HEK293 (cell line): ENCODE data around the gene KLC3.
A peak's percentile ranks its signal among the peaks of the same experiment; 100 is the strongest.

Experiments used
- PRDM4 ChIP-seq: fragments of 450-650 bp; formaldehyde crosslinking; IDR thresholded peaks from 2 replicates; pipeline ENCODE4 v1.5.1; 2017; ENCODE audit warnings: missing biosample characterization, missing genetic modification characterization
- RBAK ChIP-seq: fragments of 450-650 bp; formaldehyde crosslinking; IDR thresholded peaks from 2 replicates; pipeline ENCODE4 v1.5.1; 2016; ENCODE audit warnings: missing biosample characterization, missing genetic modification characterization
- SCRT1 ChIP-seq: fragments of 450-650 bp; formaldehyde crosslinking; IDR thresholded peaks from 2 replicates; pipeline ENCODE4 v1.5.1; 2016; ENCODE audit warnings: missing biosample characterization, missing genetic modification characterization, borderline replicate concordance
- SP2 ChIP-seq: fragments of 450-650 bp; formaldehyde crosslinking; IDR thresholded peaks from 2 replicates; pipeline ENCODE4 v1.5.1; 2016; ENCODE audit warnings: missing biosample characterization, missing genetic modification characterization
- ZBTB48 ChIP-seq: fragments of 450-650 bp; formaldehyde crosslinking; IDR thresholded peaks from 2 replicates; pipeline ENCODE4 v1.5.1; 2016; ENCODE audit warnings: missing biosample characterization, missing genetic modification characterization
- ZBTB7A ChIP-seq: fragments of 450-650 bp; formaldehyde crosslinking; IDR thresholded peaks from 2 replicates; pipeline ENCODE4 v1.5.1; 2016; ENCODE audit warnings: low read depth, missing biosample characterization, missing genetic modification characterization
- ZNF114 ChIP-seq: fragments of 450-650 bp; formaldehyde crosslinking; IDR thresholded peaks from 2 replicates; pipeline ENCODE4 v1.5.0; 2017; ENCODE audit warnings: missing biosample characterization, missing genetic modification characterization
- ZNF132 ChIP-seq: fragments of 450-650 bp; formaldehyde crosslinking; IDR thresholded peaks from 2 replicates; pipeline ENCODE4 v1.5.1; 2017; ENCODE audit warnings: missing biosample characterization, missing genetic modification characterization, borderline replicate concordance
- ZNF148 ChIP-seq: fragments of 450-650 bp; formaldehyde crosslinking; IDR thresholded peaks from 2 replicates; pipeline ENCODE4 v1.5.0; 2017; ENCODE audit warnings: missing biosample characterization, missing genetic modification characterization, borderline replicate concordance
- ZNF175 ChIP-seq: fragments of 450-650 bp; formaldehyde crosslinking; IDR thresholded peaks from 2 replicates; pipeline ENCODE4 v1.5.1; 2016; ENCODE audit warnings: missing biosample characterization, missing genetic modification characterization
- ZNF266 ChIP-seq: fragments of 450-650 bp; formaldehyde crosslinking; IDR thresholded peaks from 2 replicates; pipeline ENCODE4 v1.5.1; 2016; ENCODE audit warnings: missing biosample characterization, missing genetic modification characterization, low read depth
- ZNF341 ChIP-seq: fragments of 450-650 bp; formaldehyde crosslinking; IDR thresholded peaks from 2 replicates; pipeline ENCODE4; 2016; ENCODE audit warnings: low read depth, missing biosample characterization, missing genetic modification characterization
- ZNF350 ChIP-seq: fragments of 450-650 bp; formaldehyde crosslinking; IDR thresholded peaks from 2 replicates; pipeline ENCODE4 v1.5.0; 2017; ENCODE audit warnings: missing biosample characterization, mild to moderate bottlenecking, missing genetic modification characterization
- ZNF37A ChIP-seq: fragments of 450-650 bp; IDR thresholded peaks from 2 replicates; pipeline ENCODE4 v1.5.1; 2018; ENCODE audit warnings: missing biosample characterization, missing genetic modification characterization
- ZNF449 ChIP-seq: fragments of 450-650 bp; formaldehyde crosslinking; IDR thresholded peaks from 2 replicates; pipeline ENCODE4 v1.5.1; 2017; ENCODE audit warnings: missing biosample characterization, mild to moderate bottlenecking, missing genetic modification characterization, moderate library complexity
- ZNF514 ChIP-seq: fragments of 450-650 bp; formaldehyde crosslinking; IDR thresholded peaks from 2 replicates; pipeline ENCODE4 v1.5.1; 2016; ENCODE audit warnings: missing biosample characterization, missing genetic modification characterization
- ZNF518A ChIP-seq: fragments of 450-650 bp; formaldehyde crosslinking; conservative IDR thresholded peaks from 2 replicates; pipeline ENCODE4 v1.5.1; 2016; ENCODE audit warnings: low read depth, missing biosample characterization, missing genetic modification characterization
- ZNF585B ChIP-seq: fragments of 450-650 bp; formaldehyde crosslinking; IDR thresholded peaks from 2 replicates; pipeline ENCODE4 v1.5.1; 2016; ENCODE audit warnings: missing biosample characterization, missing genetic modification characterization
- ZNF624 ChIP-seq: fragments of 450-650 bp; formaldehyde crosslinking; IDR thresholded peaks from 2 replicates; pipeline ENCODE4 v1.5.1; 2017; ENCODE audit warnings: missing biosample characterization, missing genetic modification characterization
- ZNF843 ChIP-seq: fragments of 450-650 bp; formaldehyde crosslinking; IDR thresholded peaks from 2 replicates; pipeline ENCODE4 v1.5.1; 2016; ENCODE audit warnings: missing biosample characterization, missing genetic modification characterization
- ZSCAN23 ChIP-seq: fragments of 450-650 bp; formaldehyde crosslinking; IDR thresholded peaks from 2 replicates; pipeline ENCODE4 v1.5.1; 2016; ENCODE audit warnings: missing biosample characterization, missing genetic modification characterization
- TF ChIP-seq, protein P1 (sequence below): fragments of 450-650 bp; formaldehyde crosslinking; IDR thresholded peaks from 2 replicates; pipeline ENCODE4 v1.5.1; 2016; ENCODE audit warnings: missing biosample characterization, missing genetic modification characterization
- TF ChIP-seq, protein P2 (sequence below): fragments of 450-650 bp; formaldehyde crosslinking; IDR thresholded peaks from 2 replicates; pipeline ENCODE4 v1.5.1; 2016; ENCODE audit warnings: missing biosample characterization, missing genetic modification characterization

Gene KLC3

DNA sequence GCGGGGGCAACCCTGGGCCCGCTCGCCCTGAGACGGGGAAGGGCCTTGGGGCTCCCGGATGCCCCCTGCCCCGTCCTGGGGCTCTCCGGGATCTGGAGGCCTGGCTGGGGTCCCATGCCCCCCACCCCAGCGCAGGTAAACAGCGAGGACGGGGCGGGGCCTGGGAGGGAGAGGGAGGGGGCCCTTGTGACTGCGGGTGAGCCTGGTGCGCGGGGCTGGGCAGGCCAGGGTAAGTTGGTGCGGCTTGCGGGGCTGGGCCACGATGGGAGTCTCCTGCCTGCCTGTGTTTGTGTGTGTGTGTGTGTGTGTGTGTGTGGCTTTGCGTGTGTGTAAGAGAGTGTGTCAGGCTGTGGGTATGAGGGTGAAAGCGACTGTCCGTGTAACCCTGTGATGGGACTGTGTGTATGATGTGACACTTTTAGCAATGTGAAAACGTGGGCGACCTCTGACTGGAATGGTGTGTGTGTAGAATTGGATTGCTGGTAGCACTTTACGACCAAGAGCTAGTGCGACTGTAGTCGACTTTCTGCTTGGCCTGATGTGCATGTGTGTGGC lies 426 bp downstream of the KLC3 start (continued):
- TF ChIP-seq, protein P1, sequence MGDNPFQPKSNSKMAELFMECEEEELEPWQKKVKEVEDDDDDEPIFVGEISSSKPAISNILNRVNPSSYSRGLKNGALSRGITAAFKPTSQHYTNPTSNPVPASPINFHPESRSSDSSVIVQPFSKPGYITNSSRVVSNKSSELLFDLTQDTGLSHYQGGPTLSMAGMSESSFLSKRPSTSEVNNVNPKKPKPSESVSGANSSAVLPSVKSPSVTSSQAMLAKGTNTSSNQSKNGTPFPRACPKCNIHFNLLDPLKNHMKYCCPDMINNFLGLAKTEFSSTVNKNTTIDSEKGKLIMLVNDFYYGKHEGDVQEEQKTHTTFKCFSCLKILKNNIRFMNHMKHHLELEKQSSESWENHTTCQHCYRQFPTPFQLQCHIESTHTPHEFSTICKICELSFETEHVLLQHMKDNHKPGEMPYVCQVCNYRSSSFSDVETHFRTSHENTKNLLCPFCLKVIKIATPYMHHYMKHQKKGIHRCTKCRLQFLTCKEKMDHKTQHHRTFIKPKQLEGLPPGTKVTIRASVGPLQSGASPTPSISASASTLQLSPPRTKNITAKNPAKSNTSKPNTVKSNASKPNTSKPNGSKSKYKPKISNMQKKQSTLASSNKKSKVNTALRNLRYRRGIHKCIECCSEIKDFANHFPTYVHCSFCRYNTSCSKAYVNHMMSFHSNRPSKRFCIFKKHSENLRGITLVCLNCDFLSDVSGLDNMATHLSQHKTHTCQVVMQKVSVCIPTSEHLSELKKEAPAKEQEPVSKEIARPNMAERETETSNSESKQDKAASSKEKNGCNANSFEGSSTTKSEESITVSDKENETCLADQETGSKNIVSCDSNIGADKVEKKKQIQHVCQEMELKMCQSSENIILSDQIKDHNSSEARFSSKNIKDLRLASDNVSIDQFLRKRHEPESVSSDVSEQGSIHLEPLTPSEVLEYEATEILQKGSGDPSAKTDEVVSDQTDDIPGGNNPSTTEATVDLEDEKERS: no peak; the same call in 1 of the 2 replicates
- no peak for TF ChIP-seq ZNF175
- TF ChIP-seq ZNF449 (tag by site-specific recombination): peak; percentile 95
- no peak for TF ChIP-seq ZNF514 (tag by site-specific recombination)
- peak; percentile 48; the same call in 1 of the 2 replicates for TF ChIP-seq ZBTB48
- TF ChIP-seq ZNF114 (tag by site-specific recombination): no peak
- TF ChIP-seq ZNF266 (tag by site-specific recombination): 0 out of 2 replicates have a peak, but pooled peaks have one; percentile 30
- no peak for TF ChIP-seq ZNF350 (tag by site-specific recombination)
- TF ChIP-seq SCRT1 (tag by site-specific recombination): no peak
- TF ChIP-seq ZNF148 (tag by site-specific recombination): no peak
- TF ChIP-seq ZSCAN23 (tag by site-specific recombination): no peak
- no peak for TF ChIP-seq PRDM4
- TF ChIP-seq, protein P2, sequence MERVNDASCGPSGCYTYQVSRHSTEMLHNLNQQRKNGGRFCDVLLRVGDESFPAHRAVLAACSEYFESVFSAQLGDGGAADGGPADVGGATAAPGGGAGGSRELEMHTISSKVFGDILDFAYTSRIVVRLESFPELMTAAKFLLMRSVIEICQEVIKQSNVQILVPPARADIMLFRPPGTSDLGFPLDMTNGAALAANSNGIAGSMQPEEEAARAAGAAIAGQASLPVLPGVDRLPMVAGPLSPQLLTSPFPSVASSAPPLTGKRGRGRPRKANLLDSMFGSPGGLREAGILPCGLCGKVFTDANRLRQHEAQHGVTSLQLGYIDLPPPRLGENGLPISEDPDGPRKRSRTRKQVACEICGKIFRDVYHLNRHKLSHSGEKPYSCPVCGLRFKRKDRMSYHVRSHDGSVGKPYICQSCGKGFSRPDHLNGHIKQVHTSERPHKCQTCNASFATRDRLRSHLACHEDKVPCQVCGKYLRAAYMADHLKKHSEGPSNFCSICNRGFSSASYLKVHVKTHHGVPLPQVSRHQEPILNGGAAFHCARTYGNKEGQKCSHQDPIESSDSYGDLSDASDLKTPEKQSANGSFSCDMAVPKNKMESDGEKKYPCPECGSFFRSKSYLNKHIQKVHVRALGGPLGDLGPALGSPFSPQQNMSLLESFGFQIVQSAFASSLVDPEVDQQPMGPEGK (tag by site-specific recombination): peak; percentile 75
- no peak for TF ChIP-seq ZNF132
- TF ChIP-seq ZNF341 (tag by site-specific recombination): no peak
- TF ChIP-seq ZNF843 (tag by site-specific recombination): no peak
- no peak for TF ChIP-seq RBAK
- TF ChIP-seq ZBTB7A: no peak
- no peak for TF ChIP-seq SP2 (tag by site-specific recombination)
- no peak for TF ChIP-seq ZNF37A (tag by site-specific recombination)
- TF ChIP-seq ZNF585B (tag by site-specific recombination): no peak
- TF ChIP-seq ZNF518A (tag by site-specific recombination): no peak
- no peak for TF ChIP-seq ZNF624 (tag by site-specific recombination)
